HEK293 (cell line): ENCODE results near the gene DACT1.

Experiments
- CTCF ChIA-PET: fragments of 350-600 bp; formaldehyde crosslinking; extraction: SDS; loops from one replicate; lab custom pipeline; 2021; ENCODE audit warnings: antibody characterized with exemption; lab: Yijun Ruan, JAX
- POLR2A ChIA-PET: fragments of 300-600 bp; formaldehyde crosslinking; extraction: SDS; loops from one replicate; lab custom pipeline; 2020; ENCODE audit warnings: antibody characterized with exemption, inconsistent platforms; lab: Yijun Ruan, JAX
- H3K27ac ChIP-seq: fragments of 200-500 bp; sonication (Bioruptor generic); 2 replicates; pipeline ENCODE4 v1.5.1; 2014; ENCODE audit warnings: low read depth, low read length, control low read depth, inconsistent platforms; ENCODE audit errors: extremely low read depth
- H3K36me3 ChIP-seq, 2 experiments: fragments of 200-500 bp in 1 of 2; sonication (Bioruptor generic) in 1 of 2; 1 replicate in 1 of 2; 2 replicates in 1 of 2; pipeline ENCODE4 v1.5.1; 2014 to 2017; ENCODE audit warnings: inconsistent platforms in 2 of 2, low read length in 2 of 2; ENCODE audit not compliant: control insufficient read depth in 2 of 2, insufficient read depth in 1 of 2
- H3K4me1 ChIP-seq: fragments of 200-500 bp; sonication (Bioruptor generic); 2 replicates; pipeline ENCODE4 v1.5.1; 2014; ENCODE audit warnings: mild to moderate bottlenecking, low read length, inconsistent platforms; ENCODE audit not compliant: control insufficient read depth, insufficient read depth
- H3K4me3 ChIP-seq: 2 replicates; pipeline ENCODE4 v1.5.1; 2011; ENCODE audit warnings: low read depth, mild to moderate bottlenecking, control low read depth, low read length, moderate library complexity
- H3K9me3 ChIP-seq: fragments of 200-500 bp; sonication (Bioruptor generic); 2 replicates; pipeline ENCODE4 v1.5.1; 2014; ENCODE audit warnings: low read depth, low read length, inconsistent platforms; ENCODE audit not compliant: control insufficient read depth, insufficient read depth
- BCL11A ChIP-seq: fragments of 450-650 bp; formaldehyde crosslinking; IDR thresholded peaks from 2 replicates; pipeline ENCODE4 v1.5.1; 2016; ENCODE audit warnings: low read depth, missing biosample characterization, missing genetic modification characterization
- OSR2 ChIP-seq: fragments of 450-650 bp; formaldehyde crosslinking; IDR thresholded peaks from 2 replicates; pipeline ENCODE4 v1.5.1; 2016; ENCODE audit warnings: missing biosample characterization, missing genetic modification characterization
- OVOL3 ChIP-seq: fragments of 450-650 bp; formaldehyde crosslinking; IDR thresholded peaks from 2 replicates; pipeline ENCODE4 v1.5.1; 2016; ENCODE audit warnings: missing biosample characterization, missing genetic modification characterization
- PRDM2 ChIP-seq: fragments of 450-650 bp; formaldehyde crosslinking; IDR thresholded peaks from 2 replicates; pipeline ENCODE4 v1.5.1; 2016; ENCODE audit warnings: missing biosample characterization, missing genetic modification characterization, borderline replicate concordance
- REPIN1 ChIP-seq: fragments of 450-650 bp; formaldehyde crosslinking; IDR thresholded peaks from 2 replicates; pipeline ENCODE4 v1.5.1; 2017; ENCODE audit warnings: missing biosample characterization, missing genetic modification characterization, low read depth
- SP3 ChIP-seq: fragments of 450-650 bp; formaldehyde crosslinking; IDR thresholded peaks from 2 replicates; pipeline ENCODE4 v1.5.1; 2016; ENCODE audit warnings: missing biosample characterization, missing genetic modification characterization
- SP7 ChIP-seq: fragments of 450-650 bp; formaldehyde crosslinking; IDR thresholded peaks from 2 replicates; pipeline ENCODE4 v1.5.1; 2016; ENCODE audit warnings: missing biosample characterization, missing genetic modification characterization
- TSHZ1 ChIP-seq: fragments of 450-650 bp; formaldehyde crosslinking; IDR thresholded peaks from 2 replicates; pipeline ENCODE4 v1.5.1; 2016; ENCODE audit warnings: missing biosample characterization, missing genetic modification characterization, borderline replicate concordance
- ZBTB17 ChIP-seq: fragments of 450-650 bp; formaldehyde crosslinking; IDR thresholded peaks from 2 replicates; pipeline ENCODE4 v1.5.1; 2016; ENCODE audit warnings: missing biosample characterization, missing genetic modification characterization
- ZNF19 ChIP-seq: fragments of 450-650 bp; formaldehyde crosslinking; IDR thresholded peaks from 2 replicates; pipeline ENCODE4; 2016; ENCODE audit warnings: missing biosample characterization, missing genetic modification characterization, low read depth
- ZNF23 ChIP-seq: fragments of 450-650 bp; formaldehyde crosslinking; IDR thresholded peaks from 2 replicates; pipeline ENCODE4 v1.5.1; 2016; ENCODE audit warnings: missing biosample characterization, missing genetic modification characterization, borderline replicate concordance
- ZNF350 ChIP-seq: fragments of 450-650 bp; formaldehyde crosslinking; IDR thresholded peaks from 2 replicates; pipeline ENCODE4 v1.5.0; 2017; ENCODE audit warnings: missing biosample characterization, mild to moderate bottlenecking, missing genetic modification characterization
- ZNF404 ChIP-seq: fragments of 450-650 bp; formaldehyde crosslinking; IDR thresholded peaks from 2 replicates; pipeline ENCODE4 v1.5.1; 2017; ENCODE audit warnings: missing biosample characterization, missing genetic modification characterization
- ZNF433 ChIP-seq: fragments of 450-650 bp; formaldehyde crosslinking; IDR thresholded peaks from 2 replicates; pipeline ENCODE4 v1.5.1; 2016; ENCODE audit warnings: missing biosample characterization, missing genetic modification characterization, low read depth
- ZNF600 ChIP-seq: fragments of 450-650 bp; formaldehyde crosslinking; IDR thresholded peaks from 2 replicates; pipeline ENCODE4 v1.5.1; 2016; ENCODE audit warnings: missing biosample characterization, missing genetic modification characterization
- TF ChIP-seq, protein P1 (sequence below): fragments of 450-650 bp; formaldehyde crosslinking; IDR thresholded peaks from 2 replicates; pipeline ENCODE4 v1.5.1; 2016; ENCODE audit warnings: missing biosample characterization, missing genetic modification characterization
- TF ChIP-seq, protein P2 (sequence below): fragments of 450-650 bp; formaldehyde crosslinking; IDR thresholded peaks from 2 replicates; pipeline ENCODE4 v1.5.1; 2016; ENCODE audit warnings: missing biosample characterization, missing genetic modification characterization

DACT1 gene

DNA sequence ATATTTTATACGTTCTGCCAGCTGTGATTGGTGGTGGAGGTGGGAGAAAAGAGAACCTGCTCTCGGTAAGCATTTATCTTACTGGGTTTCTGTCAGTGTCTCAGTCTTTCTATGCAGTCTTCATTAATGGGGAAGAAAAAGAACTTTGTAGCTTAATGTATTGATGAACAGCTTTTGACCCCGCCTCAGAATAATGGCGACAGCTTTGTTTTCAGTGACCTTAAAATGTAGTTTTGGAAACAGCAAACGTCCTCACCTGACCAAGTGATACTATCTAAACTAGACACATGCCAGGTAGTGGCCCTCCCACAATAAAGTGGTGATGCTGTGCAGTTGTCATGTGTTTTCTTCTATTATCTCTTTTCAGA, 1.4 kb downstream of the DACT1 start:
- ChIA-PET CTCF (interaction anchor here (0.7 to 2.9 kb wide), 31 partner anchors 16 to 486 kb away, joined by 3 to 31 read pairs (median 3); no protein-coding TSS in a partner anchor), POLR2A (interaction anchor here (1.8 kb wide), 1 partner anchor 25 kb away, joined by 5 read pairs; no protein-coding TSS in a partner anchor)
- Histone ChIP-seq H3K27ac (peak overlapping the region; percentile 100), H3K4me3 (peak overlapping the region; percentile 71), H3K4me1 (peaks cover 24% of the 10 kb centered on the region), H3K9me3 (no peaks in the 10 kb centered on the region), H3K36me3 (peaks cover 20 to 26% of the 10 kb centered on the region in 2 experiments)
- no peak for TF ChIP-seq ZNF350 (tag by site-specific recombination)
- no peak for TF ChIP-seq ZNF433 (tag by site-specific recombination)
- TF ChIP-seq REPIN1 (tag by site-specific recombination): no peak
- no peak for TF ChIP-seq ZBTB17 (tag by site-specific recombination)
- no peak for TF ChIP-seq SP7 (tag by site-specific recombination)
- TF ChIP-seq, protein P1, sequence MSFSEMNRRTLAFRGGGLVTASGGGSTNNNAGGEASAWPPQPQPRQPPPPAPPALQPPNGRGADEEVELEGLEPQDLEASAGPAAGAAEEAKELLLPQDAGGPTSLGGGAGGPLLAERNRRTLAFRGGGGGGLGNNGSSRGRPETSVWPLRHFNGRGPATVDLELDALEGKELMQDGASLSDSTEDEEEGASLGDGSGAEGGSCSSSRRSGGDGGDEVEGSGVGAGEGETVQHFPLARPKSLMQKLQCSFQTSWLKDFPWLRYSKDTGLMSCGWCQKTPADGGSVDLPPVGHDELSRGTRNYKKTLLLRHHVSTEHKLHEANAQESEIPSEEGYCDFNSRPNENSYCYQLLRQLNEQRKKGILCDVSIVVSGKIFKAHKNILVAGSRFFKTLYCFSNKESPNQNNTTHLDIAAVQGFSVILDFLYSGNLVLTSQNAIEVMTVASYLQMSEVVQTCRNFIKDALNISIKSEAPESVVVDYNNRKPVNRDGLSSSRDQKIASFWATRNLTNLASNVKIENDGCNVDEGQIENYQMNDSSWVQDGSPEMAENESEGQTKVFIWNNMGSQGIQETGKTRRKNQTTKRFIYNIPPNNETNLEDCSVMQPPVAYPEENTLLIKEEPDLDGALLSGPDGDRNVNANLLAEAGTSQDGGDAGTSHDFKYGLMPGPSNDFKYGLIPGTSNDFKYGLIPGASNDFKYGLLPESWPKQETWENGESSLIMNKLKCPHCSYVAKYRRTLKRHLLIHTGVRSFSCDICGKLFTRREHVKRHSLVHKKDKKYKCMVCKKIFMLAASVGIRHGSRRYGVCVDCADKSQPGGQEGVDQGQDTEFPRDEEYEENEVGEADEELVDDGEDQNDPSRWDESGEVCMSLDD: no peak
- TF ChIP-seq OVOL3 (tag by site-specific recombination): no peak
- TF ChIP-seq ZNF23 (tag by site-specific recombination): no peak
- no peak for TF ChIP-seq PRDM2 (tag by site-specific recombination)

DNA sequence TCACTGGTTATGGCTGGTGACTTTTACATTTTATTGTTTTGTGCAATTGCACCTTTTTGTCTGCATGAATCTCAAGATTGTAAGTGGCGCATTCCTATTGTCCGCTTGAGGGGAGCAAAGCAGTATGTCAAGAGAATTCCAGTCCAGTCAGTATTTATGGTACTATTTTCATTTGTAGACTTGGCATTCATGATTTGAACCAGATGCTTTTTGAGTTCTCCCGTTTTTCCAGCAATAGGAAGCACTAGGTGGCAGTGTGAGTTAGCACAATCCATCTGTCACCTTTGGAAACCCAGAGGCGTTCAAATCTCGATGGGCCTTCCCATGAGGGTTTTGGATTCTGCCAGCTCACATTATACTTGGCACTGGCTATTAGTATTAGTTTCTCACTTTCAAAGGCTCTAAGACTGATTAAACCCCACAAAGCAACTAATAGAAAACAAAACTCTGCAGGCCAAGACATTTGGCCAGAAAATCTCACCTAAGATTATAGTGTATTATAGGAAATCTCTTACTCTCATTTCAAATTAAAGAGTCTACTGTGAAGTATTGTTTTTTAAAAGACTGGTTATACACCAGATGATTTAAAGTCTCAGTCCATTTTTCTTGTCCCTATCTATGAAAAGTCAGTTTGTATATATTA, 2.2 kb downstream of the DACT1 start:
- POLR2A ChIA-PET: no interaction called here
- H3K4me3 ChIP-seq: no peak overlapping the region
- H3K4me1 ChIP-seq: peaks cover 21% of the 10 kb centered on the region
- CTCF ChIA-PET: interaction anchor here (0.6 to 2.9 kb wide), 28 partner anchors 10 to 486 kb away, joined by 3 to 31 read pairs (median 4); no protein-coding TSS in a partner anchor
- H3K36me3 ChIP-seq: peaks cover 28 to 31% of the 10 kb centered on the region in 2 experiments
- H3K27ac ChIP-seq: no peak overlapping the region
- no peaks in the 10 kb centered on the region for H3K9me3 ChIP-seq
- TF ChIP-seq OSR2 (tag by site-specific recombination): no peak
- no peak for TF ChIP-seq BCL11A (tag by site-specific recombination)
- TF ChIP-seq, protein P2, sequence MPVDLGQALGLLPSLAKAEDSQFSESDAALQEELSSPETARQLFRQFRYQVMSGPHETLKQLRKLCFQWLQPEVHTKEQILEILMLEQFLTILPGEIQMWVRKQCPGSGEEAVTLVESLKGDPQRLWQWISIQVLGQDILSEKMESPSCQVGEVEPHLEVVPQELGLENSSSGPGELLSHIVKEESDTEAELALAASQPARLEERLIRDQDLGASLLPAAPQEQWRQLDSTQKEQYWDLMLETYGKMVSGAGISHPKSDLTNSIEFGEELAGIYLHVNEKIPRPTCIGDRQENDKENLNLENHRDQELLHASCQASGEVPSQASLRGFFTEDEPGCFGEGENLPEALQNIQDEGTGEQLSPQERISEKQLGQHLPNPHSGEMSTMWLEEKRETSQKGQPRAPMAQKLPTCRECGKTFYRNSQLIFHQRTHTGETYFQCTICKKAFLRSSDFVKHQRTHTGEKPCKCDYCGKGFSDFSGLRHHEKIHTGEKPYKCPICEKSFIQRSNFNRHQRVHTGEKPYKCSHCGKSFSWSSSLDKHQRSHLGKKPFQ (tag by site-specific recombination): peak; percentile 75; the same call in 1 of the 2 replicates
- no peak for TF ChIP-seq ZNF404 (tag by site-specific recombination)
- peak; percentile 27; the same call in 1 of the 2 replicates for TF ChIP-seq ZNF600 (tag by site-specific recombination)
- TF ChIP-seq SP3 (tag by site-specific recombination): no peak
- TF ChIP-seq TSHZ1: no peak
- TF ChIP-seq ZNF19 (tag by site-specific recombination): no peak
